Breast epithelium (tissue), 4 donors: ENCODE results near the gene MAP4. TPM values are rescaled to one million over a fixed set of nuclear protein-coding genes. Genes with fewer than 3 reads are reported as not detected.

ENCODE experiments used
- DNase-seq, 2 donors: peaks; one replicate each; pipeline ENCODE4 v3.0.0-alpha.2; 2019; ENCODE audit warnings: low spot score in 2 of 2
- H3K27ac ChIP-seq, 2 donors: fragments of 200-600 bp; sonication (generic) in 1 of 2; one replicate each; pipeline ENCODE4 v1.5.1; 2016 to 2019; ENCODE audit warnings: mild to moderate bottlenecking in 1 of 2
- H3K27me3 ChIP-seq, 2 donors: fragments of 200-600 bp; sonication (generic) in 1 of 2; one replicate each; pipeline versions ENCODE4 v1.5.1 to v1.6.0; 2017 to 2019; ENCODE audit warnings: control low read depth in 1 of 2, mild to moderate bottlenecking in 1 of 2
- H3K36me3 ChIP-seq: fragments of 200-600 bp; one replicate; pipeline ENCODE4 v1.5.1; 2019
- H3K4me1 ChIP-seq, 2 donors: fragments of 200-600 bp; sonication (generic); one replicate each; pipeline ENCODE4 v1.5.1; 2016 to 2019; ENCODE audit warnings: control low read depth in 1 of 2
- H3K4me3 ChIP-seq, 3 donors: fragments of 200-600 bp; sonication (generic); 1 replicate in 2 of 3; 2 replicates in 1 of 3; pipeline ENCODE4 v1.5.1; 2016 to 2019; ENCODE audit warnings: mild to moderate bottlenecking in 3 of 3, moderate library complexity in 2 of 3
- H3K9me3 ChIP-seq, 2 donors: fragments of 200-600 bp; sonication (generic) in 1 of 2; one replicate each; pipeline ENCODE4 v1.5.1; 2016 to 2019; ENCODE audit warnings: control low read depth in 1 of 2
- POLR2A ChIP-seq: fragments of 450-650 bp; IDR thresholded peaks from one replicate; pipeline ENCODE4 v1.6.1; 2016; ENCODE audit warnings: antibody characterized with exemption, mild to moderate bottlenecking, moderate library complexity
- POLR2AphosphoS5 ChIP-seq, 3 donors: sonication (generic); formaldehyde crosslinking; IDR thresholded peaks; one replicate each; pipeline ENCODE4 v1.6.1; 2017; ENCODE audit warnings: antibody characterized with exemption in 3 of 3
- intact Hi-C: fragments of 100-400 bp; cut with DNase I; formaldehyde crosslinking; loops from one replicate; pipeline ENCODE4 v1.15.1; 2023; ENCODE audit warnings: low total_unique reads
- total RNA-seq, 3 donors: library from RNA; depleted of rRNA; stranded (reverse); fragments of >200 nt; gene quantifications; one replicate each; pipeline ENCODE4 v1.1.0, GENCODE V29; 2016
- TF ChIP-seq, protein P1 (sequence below), 3 donors: fragments of 450-650 bp; IDR thresholded peaks; one replicate each; pipeline ENCODE4 v1.5.1; 2016 to 2017; ENCODE audit warnings: antibody characterized with exemption in 3 of 3, mild to moderate bottlenecking in 3 of 3, moderate library complexity in 3 of 3

MAP4 gene
- total RNA-seq, 3 donors from 2014 or later = 72.0 to 167 (median 99.0) TPM

DNA sequence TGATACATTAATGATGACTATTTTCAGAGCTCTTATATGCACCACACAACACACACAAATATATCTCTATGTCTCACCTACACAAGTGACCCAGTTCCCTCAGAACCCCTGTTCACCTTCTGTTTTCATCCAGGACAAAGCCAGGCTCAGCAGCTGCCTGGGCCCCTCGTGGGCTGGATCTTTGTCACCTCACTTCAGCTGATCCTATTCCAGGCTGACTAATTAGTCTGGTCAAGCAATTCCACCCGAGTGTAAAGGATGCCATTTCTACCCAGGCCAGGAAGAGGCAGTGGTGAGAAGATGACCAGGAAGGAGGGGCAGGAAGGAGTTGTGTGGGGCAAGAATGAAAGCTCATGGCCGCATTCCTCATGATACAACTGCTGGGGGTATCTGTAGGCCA is 151.0 kb downstream of the MAP4 start:
- no peak for DNase-seq
- H3K27me3 ChIP-seq = no peaks in the 10 kb centered on the region
- H3K36me3 ChIP-seq = no peaks in the 10 kb centered on the region
- no peak overlapping the region for H3K4me3 ChIP-seq
- no peaks in the 10 kb centered on the region for H3K4me1 ChIP-seq
- no peak overlapping the region for H3K27ac ChIP-seq
- intact Hi-C loops = no loop called here
- TF ChIP-seq POLR2AphosphoS5 (IDR thresholded peaks at IDR 0.05) (no peak), POLR2A (no peak)
- TF ChIP-seq, protein P1, sequence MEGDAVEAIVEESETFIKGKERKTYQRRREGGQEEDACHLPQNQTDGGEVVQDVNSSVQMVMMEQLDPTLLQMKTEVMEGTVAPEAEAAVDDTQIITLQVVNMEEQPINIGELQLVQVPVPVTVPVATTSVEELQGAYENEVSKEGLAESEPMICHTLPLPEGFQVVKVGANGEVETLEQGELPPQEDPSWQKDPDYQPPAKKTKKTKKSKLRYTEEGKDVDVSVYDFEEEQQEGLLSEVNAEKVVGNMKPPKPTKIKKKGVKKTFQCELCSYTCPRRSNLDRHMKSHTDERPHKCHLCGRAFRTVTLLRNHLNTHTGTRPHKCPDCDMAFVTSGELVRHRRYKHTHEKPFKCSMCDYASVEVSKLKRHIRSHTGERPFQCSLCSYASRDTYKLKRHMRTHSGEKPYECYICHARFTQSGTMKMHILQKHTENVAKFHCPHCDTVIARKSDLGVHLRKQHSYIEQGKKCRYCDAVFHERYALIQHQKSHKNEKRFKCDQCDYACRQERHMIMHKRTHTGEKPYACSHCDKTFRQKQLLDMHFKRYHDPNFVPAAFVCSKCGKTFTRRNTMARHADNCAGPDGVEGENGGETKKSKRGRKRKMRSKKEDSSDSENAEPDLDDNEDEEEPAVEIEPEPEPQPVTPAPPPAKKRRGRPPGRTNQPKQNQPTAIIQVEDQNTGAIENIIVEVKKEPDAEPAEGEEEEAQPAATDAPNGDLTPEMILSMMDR (IDR thresholded peaks at IDR 0.05) = no peak
- H3K9me3 ChIP-seq = no peaks in the 10 kb centered on the region

DNA sequence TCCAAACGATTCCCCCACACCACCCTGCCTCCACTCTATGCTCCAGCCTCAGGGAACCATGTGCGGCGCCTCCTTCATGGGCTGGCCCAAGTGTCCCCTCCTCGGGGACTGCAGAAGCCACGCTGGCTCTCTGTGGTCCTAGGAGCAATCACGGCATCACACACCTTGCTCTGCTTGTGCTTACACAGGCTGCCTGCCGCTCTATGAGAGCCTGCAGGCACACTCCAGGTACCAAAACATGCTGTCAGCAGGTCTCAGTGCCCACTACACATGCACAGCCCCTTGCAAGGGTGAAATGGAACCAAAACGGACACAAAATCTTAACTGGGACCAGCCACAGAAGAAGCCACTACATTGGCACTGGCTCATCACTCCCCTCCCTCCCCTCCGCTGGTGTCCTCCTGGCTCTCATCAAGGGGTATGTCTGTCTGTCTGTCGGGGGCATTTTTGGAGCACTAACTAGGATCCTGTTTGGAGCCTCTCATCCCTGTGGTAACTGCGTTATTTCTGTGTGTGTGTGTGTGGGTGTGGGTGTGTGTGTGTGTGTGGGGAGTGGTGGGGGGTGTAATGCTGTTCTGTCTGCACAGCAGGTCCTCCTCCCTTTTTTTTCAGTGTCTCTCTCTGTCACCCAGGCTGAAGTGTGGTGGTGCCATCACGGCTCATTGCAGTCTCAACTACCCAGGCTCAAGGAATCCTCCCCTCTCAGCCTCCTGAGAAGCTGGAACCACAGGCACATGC is 152.7 kb downstream of the MAP4 start:
- no peak overlapping the region for H3K27ac ChIP-seq
- DNase-seq = no peak
- peaks cover 6% of the 10 kb centered on the region for H3K36me3 ChIP-seq
- TF ChIP-seq POLR2A (no peak), POLR2AphosphoS5 (IDR thresholded peaks at IDR 0.05) (no peak)
- TF ChIP-seq, protein P1 (IDR thresholded peaks at IDR 0.05) = no peak
- H3K4me3 ChIP-seq = no peak overlapping the region
- H3K27me3 ChIP-seq = no peaks in the 10 kb centered on the region
- H3K4me1 ChIP-seq = no peaks in the 10 kb centered on the region
- intact Hi-C loops = no loop called here
- H3K9me3 ChIP-seq = no peaks in the 10 kb centered on the region

DNA sequence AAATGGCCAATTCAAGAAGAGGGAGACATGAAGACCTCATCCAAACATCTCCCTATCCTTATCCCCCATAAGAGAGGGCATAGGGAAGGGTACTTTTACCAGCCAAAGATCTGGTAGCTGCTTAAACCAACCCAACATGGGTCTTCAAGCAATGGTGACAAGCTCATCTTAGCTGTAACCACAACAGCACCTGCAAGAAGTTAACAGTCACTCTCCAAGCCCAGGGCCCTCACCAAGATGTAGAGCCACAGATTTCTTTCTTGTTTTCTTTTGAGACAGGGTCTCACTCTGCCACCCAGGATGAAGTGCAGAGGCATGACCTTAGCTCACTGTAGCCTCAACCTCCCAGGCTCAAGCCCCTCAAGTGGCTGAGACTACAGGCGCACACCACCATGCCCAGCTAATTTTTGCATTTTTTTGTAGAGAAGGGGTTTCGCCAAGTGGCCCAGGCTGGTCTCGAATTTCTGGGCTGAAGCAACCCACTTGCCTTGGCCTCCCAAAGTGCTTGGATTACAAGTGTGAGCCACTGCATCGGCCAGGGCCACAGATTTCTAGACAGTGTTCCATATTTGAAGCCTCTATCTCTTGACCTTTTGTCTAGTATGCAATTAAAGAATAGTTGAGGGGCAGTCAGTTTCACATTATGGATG is 156.1 kb downstream of the MAP4 start:
- no peak overlapping the region for H3K27ac ChIP-seq

DNA sequence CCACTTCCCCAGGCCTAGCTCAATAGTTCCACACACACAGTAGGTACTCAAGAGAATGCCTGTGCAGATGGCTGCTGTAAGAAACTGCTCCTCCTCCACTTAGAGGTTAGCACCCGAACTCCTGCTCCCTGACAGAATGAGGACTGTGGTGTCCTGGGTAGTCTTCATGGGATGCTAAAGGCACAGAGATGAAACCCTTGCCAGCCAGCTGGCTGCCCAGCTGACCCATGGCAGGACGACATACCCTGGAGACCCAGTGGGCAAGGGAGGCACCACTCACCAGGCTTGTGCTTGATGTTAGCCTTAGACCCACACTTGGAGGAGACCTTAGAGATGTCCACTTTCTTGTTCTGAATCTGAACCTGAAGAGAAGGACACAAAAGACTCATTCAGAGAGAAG is 159.1 kb downstream of the MAP4 start:
- Histone ChIP-seq H3K9me3 (no peaks in the 10 kb centered on the region), H3K4me1 (no peaks in the 10 kb centered on the region), H3K36me3 (peaks cover 6% of the 10 kb centered on the region), H3K27ac (no peak overlapping the region), H3K27me3 (no peaks in the 10 kb centered on the region), H3K4me3 (no peak overlapping the region)
- intact Hi-C loops = no loop called here
- DNase-seq = no peak
- TF ChIP-seq, protein P1 (IDR thresholded peaks at IDR 0.05) = no peak
- no peak for TF ChIP-seq POLR2AphosphoS5 (IDR thresholded peaks at IDR 0.05)
- no peak for TF ChIP-seq POLR2A

More for the DNA sequence above, 156.1 kb downstream of the MAP4 start:
- intact Hi-C loops = no loop called here
- H3K9me3 ChIP-seq = no peaks in the 10 kb centered on the region
- no peak overlapping the region for H3K4me3 ChIP-seq
- DNase-seq = no peak
- H3K4me1 ChIP-seq = no peaks in the 10 kb centered on the region
- TF ChIP-seq POLR2AphosphoS5 (IDR thresholded peaks at IDR 0.05) = no peak
- TF ChIP-seq, protein P1 (IDR thresholded peaks at IDR 0.05) = no peak
- no peaks in the 10 kb centered on the region for H3K27me3 ChIP-seq
- peaks cover 6% of the 10 kb centered on the region for H3K36me3 ChIP-seq

DNA sequence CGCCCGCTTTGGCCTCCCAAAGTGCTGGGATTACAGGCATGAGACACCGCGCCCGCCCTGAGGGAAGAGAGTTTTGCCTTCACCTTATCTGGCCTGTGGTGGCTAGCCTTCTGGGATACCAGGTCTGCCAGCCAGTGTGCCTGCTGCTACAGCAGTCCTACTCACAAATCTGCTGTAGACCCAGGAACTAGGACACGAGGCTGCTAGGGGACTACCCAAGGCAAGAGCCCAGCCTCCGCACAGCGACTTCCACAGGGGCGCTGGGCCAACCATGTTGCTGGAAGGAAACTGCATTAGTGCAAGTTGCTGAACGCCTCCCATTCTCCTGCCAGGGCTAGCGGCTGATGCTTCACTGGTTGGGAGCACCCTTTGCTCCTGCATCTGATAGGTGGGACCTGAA is 159.5 kb downstream of the MAP4 start:
- Histone ChIP-seq H3K9me3 (no peaks in the 10 kb centered on the region), H3K4me3 (no peak overlapping the region), H3K27me3 (no peaks in the 10 kb centered on the region), H3K36me3 (peaks cover 6% of the 10 kb centered on the region), H3K4me1 (no peaks in the 10 kb centered on the region), H3K27ac (no peak overlapping the region)
- intact Hi-C loops = no loop called here
- no peak for TF ChIP-seq POLR2A
- no peak for TF ChIP-seq POLR2AphosphoS5 (IDR thresholded peaks at IDR 0.05)
- TF ChIP-seq, protein P1 (IDR thresholded peaks at IDR 0.05) = no peak
- no peak for DNase-seq
